Activated CD4-positive, alpha-beta memory T cell treated with anti-CD3 and anti-CD28 coated beads for 36 hours (primary cell): ENCODE measurements around the gene TET1. TPM values are rescaled to one million over a fixed set of nuclear protein-coding genes. Genes with fewer than 3 reads are reported as not detected.
"Not testable (repeated sequence)": the region's sequence is repeated elsewhere in the genome, so short reads cannot be mapped to it uniquely, and the experiment has no call there.

ENCODE experiments used
- CTCF ChIA-PET: fragments of 350-600 bp; sonication (Branson Sonifier 250); formaldehyde crosslinking; loops from one replicate; lab custom pipeline; 2021; ENCODE audit warnings: antibody characterized with exemption, inconsistent platforms; lab: Charles Lee
- POLR2A ChIA-PET: fragments of 350-600 bp; sonication (Branson Sonifier 250); formaldehyde crosslinking; loops from one replicate; lab custom pipeline; 2021; ENCODE audit warnings: antibody characterized with exemption; lab: Charles Lee
- DNase-seq: peaks from one replicate; pipeline ENCODE4 v3.0.0-alpha.2; 2020
- H3K27ac Mint-ChIP-seq: one replicate; pipeline ENCODE4 v1.8.0; 2021; ENCODE audit warnings: mixed read lengths
- H3K27me3 Mint-ChIP-seq: one replicate; pipeline ENCODE4 v1.8.0; 2021; ENCODE audit warnings: mixed read lengths
- H3K36me3 Mint-ChIP-seq: one replicate; pipeline ENCODE4 v1.8.0; 2021; ENCODE audit warnings: mixed read lengths
- H3K4me1 Mint-ChIP-seq: one replicate; pipeline ENCODE4 v1.8.0; 2021; ENCODE audit warnings: low read depth, mixed read lengths
- H3K4me3 Mint-ChIP-seq: one replicate; pipeline ENCODE4 v1.8.0; 2021; ENCODE audit warnings: mild to moderate bottlenecking, mixed read lengths
- H3K9me3 Mint-ChIP-seq: one replicate; pipeline ENCODE4 v1.8.0; 2021; ENCODE audit warnings: mixed read lengths
- intact Hi-C: fragments of 100-400 bp; cut with micrococcal nuclease; formaldehyde crosslinking; loops from one replicate; pipeline ENCODE4 v1.15.1; 2023
- total RNA-seq, 2 experiments: library from RNA; stranded (reverse); gene quantifications; one replicate each; pipeline ENCODE4 v1.2.3, GENCODE V29; 2021

The TET1 gene
- total RNA-seq = under 1 TPM; 0.43 to 0.53 TPM

GRCh38 chr10:68560186-68560942 is at the start of gene TET1:
Gene TET1 (plus strand): TSS chr10:68560337. CDS start chr10:68572339, 12,002 bp downstream.
- CTCF ChIA-PET = interaction anchor here (2.1 kb wide), 1 partner anchor 10 kb away, joined by 10 read pairs; no protein-coding TSS in a partner anchor
- H3K36me3 Mint-ChIP-seq = no peaks in the 10 kb centered on the region
- H3K27me3 Mint-ChIP-seq = peaks cover 40% of the 10 kb centered on the region
- H3K4me1 Mint-ChIP-seq = peaks cover 18% of the 10 kb centered on the region
- no peaks in the 10 kb centered on the region for H3K9me3 Mint-ChIP-seq
- H3K27ac Mint-ChIP-seq = no peak within 1 kb of the TSS
- peak; percentile 29 for DNase-seq
- H3K4me3 Mint-ChIP-seq = peak within 1 kb of the TSS; percentile 61
- intact Hi-C loops = no loop called here
- POLR2A ChIA-PET = no interaction called here

DNA sequence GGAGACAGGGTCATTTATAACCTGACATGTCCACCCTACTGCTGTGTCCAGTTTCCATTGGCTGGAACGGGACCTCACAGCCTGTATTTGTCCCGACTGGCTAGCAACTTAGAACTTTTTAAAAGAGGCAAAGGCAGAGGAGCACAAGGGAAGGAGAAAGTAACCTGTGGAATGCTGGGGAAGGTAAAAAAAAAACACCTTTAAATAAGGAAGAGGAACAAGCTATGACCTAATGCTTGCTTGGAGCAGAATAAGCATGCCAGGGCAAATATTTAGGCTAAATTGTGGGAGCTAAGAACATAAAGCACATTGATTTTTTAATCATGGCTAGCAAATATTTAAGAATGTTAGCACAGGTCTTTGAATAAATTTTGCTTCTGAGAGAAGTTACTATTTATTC is 43.9 kb upstream of the TET1 start:
- H3K27me3 Mint-ChIP-seq, DNase-seq, H3K9me3 Mint-ChIP-seq, H3K4me1 Mint-ChIP-seq, POLR2A ChIA-PET, H3K27ac Mint-ChIP-seq, H3K36me3 Mint-ChIP-seq, CTCF ChIA-PET, intact Hi-C loops, H3K4me3 Mint-ChIP-seq: not testable (repeated sequence)

DNA sequence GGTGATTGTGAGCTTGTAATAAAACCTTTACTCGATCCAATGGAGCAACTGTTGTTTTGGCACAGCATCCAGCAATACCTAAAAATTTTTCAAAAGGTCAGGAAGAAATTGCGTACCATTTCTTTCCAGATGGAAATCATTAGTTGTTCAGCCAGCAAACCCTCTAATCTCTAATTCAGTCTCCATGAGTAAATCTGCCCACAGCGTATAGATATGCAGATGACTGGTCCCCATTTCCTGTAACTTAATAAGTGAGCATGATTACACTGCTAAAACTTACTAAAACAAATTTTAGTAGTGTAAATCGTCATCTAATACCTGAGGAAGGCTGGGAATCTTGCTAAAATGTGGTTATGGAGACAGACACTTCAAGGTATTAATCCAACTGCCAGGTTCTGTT is 43.4 kb upstream of the TET1 start:
- CTCF ChIA-PET = no interaction called here
- POLR2A ChIA-PET = no interaction called here
- no peak overlapping the region for H3K4me3 Mint-ChIP-seq
- DNase-seq = no peak
- H3K36me3 Mint-ChIP-seq = peaks cover 4% of the 10 kb centered on the region
- no peaks in the 10 kb centered on the region for H3K27me3 Mint-ChIP-seq
- intact Hi-C loops = no loop called here
- no peak overlapping the region for H3K27ac Mint-ChIP-seq
- H3K4me1 Mint-ChIP-seq = peaks cover 4% of the 10 kb centered on the region
- no peaks in the 10 kb centered on the region for H3K9me3 Mint-ChIP-seq

DNA sequence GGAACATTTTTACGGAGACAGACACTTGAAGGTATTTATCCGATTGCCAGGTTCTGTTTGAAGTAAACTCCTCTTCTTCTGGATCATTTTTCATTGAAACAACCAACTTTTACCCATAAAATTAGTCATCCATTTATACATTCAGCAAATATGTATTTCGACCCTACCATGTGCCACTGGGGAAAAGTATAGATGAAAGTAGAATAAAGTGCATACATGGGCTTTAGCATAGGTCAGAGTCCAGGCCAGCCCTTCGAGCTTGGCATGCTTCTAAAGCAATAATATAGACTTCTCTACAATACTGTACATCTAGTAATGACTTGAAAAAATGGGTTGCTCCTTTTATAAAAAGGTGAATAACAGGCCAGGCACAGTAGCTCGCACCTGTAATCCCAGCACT is 42.9 kb upstream of the TET1 start:
- Mint-ChIP-seq H3K4me3 (no peak overlapping the region), H3K27ac (no peak overlapping the region), H3K4me1 (peaks cover 4% of the 10 kb centered on the region), H3K9me3 (no peaks in the 10 kb centered on the region), H3K27me3 (no peaks in the 10 kb centered on the region), H3K36me3 (peaks cover 4% of the 10 kb centered on the region)
- DNase-seq = no peak
- CTCF ChIA-PET = no interaction called here
- POLR2A ChIA-PET = no interaction called here
- intact Hi-C loops = no loop called here

- H3K27me3 Mint-ChIP-seq, H3K4me1 Mint-ChIP-seq, CTCF ChIA-PET, POLR2A ChIA-PET, DNase-seq, H3K27ac Mint-ChIP-seq, H3K9me3 Mint-ChIP-seq, H3K4me3 Mint-ChIP-seq, H3K36me3 Mint-ChIP-seq, intact Hi-C loops: not testable (repeated sequence)
These were observed 41.5 kb upstream of the TET1 start for GRCh38 chr10:68518609-68519008.

DNA sequence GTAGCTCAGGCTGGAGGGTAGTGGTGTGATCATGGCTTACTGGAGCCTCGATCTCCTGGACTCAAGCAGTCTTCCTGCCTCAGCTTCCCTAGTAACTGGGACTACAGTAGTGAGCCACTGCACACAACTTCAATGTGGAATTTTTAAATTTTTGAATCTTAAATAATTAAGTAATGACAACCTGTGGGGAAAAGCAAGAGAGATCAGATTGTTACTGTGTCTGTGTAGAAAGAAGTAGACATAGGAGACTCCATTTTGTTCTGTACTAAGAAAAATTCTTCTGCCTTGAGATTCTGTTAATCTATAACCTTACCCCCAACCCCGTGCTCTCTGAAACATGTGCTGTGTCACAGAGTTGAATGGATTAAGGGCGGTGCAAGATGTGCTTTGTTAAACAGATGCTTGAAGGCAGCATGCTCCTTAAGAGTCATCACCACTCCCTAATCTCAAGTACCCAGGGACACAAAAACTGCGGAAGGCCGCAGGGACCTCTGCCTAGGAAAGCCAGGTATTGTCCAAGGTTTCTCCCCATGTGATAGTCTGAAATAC is 34.6 kb upstream of the TET1 start:
- H3K4me3 Mint-ChIP-seq, CTCF ChIA-PET, H3K36me3 Mint-ChIP-seq, H3K9me3 Mint-ChIP-seq, H3K4me1 Mint-ChIP-seq, POLR2A ChIA-PET, H3K27ac Mint-ChIP-seq, H3K27me3 Mint-ChIP-seq, DNase-seq: not testable (repeated sequence)
- intact Hi-C loops = loop anchor here (2.0 kb wide), 2 partner anchors 75 to 193 kb away; partner anchors contain the start of genes HNRNPH3 and PBLD

GRCh38 chr10:68526634-68527307 is 33.4 kb upstream of the TET1 start:
- POLR2A ChIA-PET = interaction anchor here (0.5 kb wide), 1 partner anchor 326 kb away, joined by 3 read pairs; no protein-coding TSS in a partner anchor
- H3K27ac Mint-ChIP-seq = peak overlapping the region; percentile 77
- intact Hi-C loops = loop anchor here (1.0 to 2.0 kb wide), 4 partner anchors 74 to 375 kb away; partner anchors contain the start of genes CCAR1, DDX50, HNRNPH3 and PBLD

GRCh38 chr10:68536973-68537372 is 23.2 kb upstream of the TET1 start:
- Mint-ChIP-seq H3K4me1 (no peaks in the 10 kb centered on the region), H3K4me3 (no peak overlapping the region), H3K27me3 (no peaks in the 10 kb centered on the region), H3K9me3 (no peaks in the 10 kb centered on the region), H3K27ac (no peak overlapping the region), H3K36me3 (no peaks in the 10 kb centered on the region)
- POLR2A ChIA-PET = no interaction called here
- CTCF ChIA-PET = interaction anchor here (0.8 kb wide), 1 partner anchor 14 kb away, joined by 4 read pairs; no protein-coding TSS in a partner anchor
- intact Hi-C loops = no loop called here
- no peak for DNase-seq

More at GRCh38 chr10:68526634-68527307, 33.4 kb upstream of the TET1 start:
- Mint-ChIP-seq H3K9me3 (no peaks in the 10 kb centered on the region), H3K4me1 (peaks cover 9% of the 10 kb centered on the region), H3K4me3 (peak overlapping the region; percentile 90), H3K27me3 (no peaks in the 10 kb centered on the region), H3K36me3 (peaks cover 1% of the 10 kb centered on the region)
- CTCF ChIA-PET = interaction anchor here (0.7 to 1.0 kb wide), 2 partner anchors 24 to 120 kb away, joined by 3 to 4 read pairs; partner anchors contain the start of gene RUFY2
- no peak for DNase-seq

GRCh38 chr10:68537796-68538195 is 22.3 kb upstream of the TET1 start:
- DNase-seq = no peak
- H3K27me3 Mint-ChIP-seq = no peaks in the 10 kb centered on the region
- no peaks in the 10 kb centered on the region for H3K4me1 Mint-ChIP-seq
- no peaks in the 10 kb centered on the region for H3K9me3 Mint-ChIP-seq
- intact Hi-C loops = no loop called here
- ChIA-PET POLR2A (no interaction called here), CTCF (no interaction called here)
- no peaks in the 10 kb centered on the region for H3K36me3 Mint-ChIP-seq
- no peak overlapping the region for H3K4me3 Mint-ChIP-seq
- no peak overlapping the region for H3K27ac Mint-ChIP-seq

GRCh38 chr10:68543004-68543918 is 16.9 kb upstream of the TET1 start:
- no peaks in the 10 kb centered on the region for H3K4me1 Mint-ChIP-seq
- ChIA-PET POLR2A (no interaction called here), CTCF (no interaction called here)
- H3K36me3 Mint-ChIP-seq = no peaks in the 10 kb centered on the region
- no peak for DNase-seq
- no peaks in the 10 kb centered on the region for H3K9me3 Mint-ChIP-seq
- intact Hi-C loops = no loop called here
- no peak overlapping the region for H3K4me3 Mint-ChIP-seq
- no peak overlapping the region for H3K27ac Mint-ChIP-seq
- H3K27me3 Mint-ChIP-seq = no peaks in the 10 kb centered on the region

- Mint-ChIP-seq H3K36me3 (no peaks in the 10 kb centered on the region), H3K4me3 (no peak overlapping the region), H3K27me3 (no peaks in the 10 kb centered on the region), H3K27ac (no peak overlapping the region), H3K9me3 (no peaks in the 10 kb centered on the region), H3K4me1 (no peaks in the 10 kb centered on the region)
- POLR2A ChIA-PET = interaction anchor here (1.6 kb wide), 1 partner anchor 50 kb away, joined by 3 read pairs; no protein-coding TSS in a partner anchor
- intact Hi-C loops = loop anchor here (1.0 to 2.0 kb wide), 2 partner anchors 170 to 348 kb away; partner anchors contain the start of gene CCAR1
- CTCF ChIA-PET = interaction anchor here (0.5 to 1.6 kb wide), 17 partner anchors 9 to 349 kb away, joined by 3 to 10 read pairs (median 3); partner anchors contain the start of genes CCAR1 and TET1
- peak; percentile 54 for DNase-seq
These were observed 9.3 kb upstream of the TET1 start for GRCh38 chr10:68550747-68551411.
